GM12878 (cell line): ENCODE results near the gene MSL3. TPM values are rescaled to one million over a fixed set of nuclear protein-coding genes. Genes with fewer than 3 reads are reported as not detected.

Experiments
- ATAC-seq: fragments of 200-7000 bp; cut with Tn5 transposase; 3 replicates; pipeline ENCODE4 v1.9.1; 2020; ENCODE audit warnings: mild to moderate bottlenecking, moderate library complexity
- BruUV-seq: library from RNA; stranded (reverse); fragments of 400-500 nt; replicated peaks from 2 replicates; lab custom pipeline; 2021; lab: Mats Ljungman, UMichigan
- CTCF ChIA-PET: fragments of 300-600 bp; sonication (Branson Sonifier 250); formaldehyde crosslinking; extraction: SDS; loops from one replicate; lab custom pipeline; 2021; ENCODE audit warnings: inconsistent platforms; lab: Yijun Ruan, JAX
- POLR2A ChIA-PET: fragments of 350-600 bp; formaldehyde crosslinking; extraction: SDS; loops from one replicate; lab custom pipeline; 2021; ENCODE audit warnings: inconsistent platforms; lab: Charles Lee
- RAD21 ChIA-PET: fragments of 300-600 bp; sonication (Branson Sonifier 250); formaldehyde crosslinking; loops from one replicate; lab custom pipeline; 2023; ENCODE audit warnings: antibody characterized with exemption; ENCODE audit not compliant: unreplicated experiment; lab: Charles Lee
- SMC1A ChIA-PET: fragments of 300-600 bp; sonication (Branson Sonifier 250); formaldehyde crosslinking; loops from one replicate; lab custom pipeline; 2023; ENCODE audit not compliant: unreplicated experiment, uncharacterized antibody; lab: Charles Lee
- DNase-seq: peaks from one replicate; pipeline ENCODE4 v3.0.0-alpha.2; 2011; ENCODE audit warnings: low read depth, low spot score
- FAIRE-seq: peaks from 3 replicates; lab custom pipeline; 2011; peaks lifted over from hg19 to GRCh38; lab: Jason Lieb, UNC
- H2AFZ ChIP-seq: 2 replicates; pipeline ENCODE4 v1.6.0; 2011; ENCODE audit warnings: low read depth, low read length, control low read depth; ENCODE audit not compliant: control insufficient read depth
- H3K27ac ChIP-seq: 2 replicates; pipeline ENCODE4 v1.5.1; 2011; ENCODE audit warnings: control low read depth; ENCODE audit not compliant: control insufficient read depth, insufficient read depth
- H3K27me3 ChIP-seq, 2 experiments: replicated peaks in 1 of 2; 2 replicates each; pipeline versions ENCODE4 v1.6.0 to v1.6.1; 2011; ENCODE audit warnings: low read length in 1 of 2; ENCODE audit not compliant: control insufficient read depth in 2 of 2, insufficient read depth in 2 of 2
- H3K36me3 ChIP-seq, 2 experiments: 2 replicates each; pipeline ENCODE4 v1.5.1; 2011; ENCODE audit warnings: low read length in 1 of 2; ENCODE audit not compliant: control insufficient read depth in 2 of 2, insufficient read depth in 2 of 2
- H3K4me1 ChIP-seq: 2 replicates; pipeline ENCODE4 v1.6.1; 2011; ENCODE audit warnings: mild to moderate bottlenecking, low read length, moderate library complexity, mixed read lengths; ENCODE audit not compliant: control insufficient read depth, insufficient read depth
- H3K4me2 ChIP-seq: 2 replicates; pipeline ENCODE4 v1.6.0; 2011; ENCODE audit warnings: control low read depth; ENCODE audit not compliant: control insufficient read depth, insufficient read depth
- H3K4me3 ChIP-seq: fragments of 200-600 bp; sonication (generic); 2 replicates; pipeline ENCODE4 v1.5.1; 2016
- H3K79me2 ChIP-seq: 2 replicates; pipeline ENCODE4 v1.6.0; 2011; ENCODE audit warnings: low read length; ENCODE audit not compliant: control insufficient read depth, insufficient read depth
- H3K9ac ChIP-seq: 2 replicates; pipeline ENCODE4 v1.8.0; 2011; ENCODE audit warnings: low read length, control low read depth, mixed read lengths; ENCODE audit not compliant: control insufficient read depth, insufficient read depth
- H3K9me3 ChIP-seq: replicated peaks from 3 replicates; pipeline ENCODE4 v1.5.1; 2011; ENCODE audit warnings: mild to moderate bottlenecking, low read length; ENCODE audit not compliant: control insufficient read depth, insufficient read depth
- H4K20me1 ChIP-seq: 2 replicates; pipeline ENCODE4 v1.6.0; 2011; ENCODE audit not compliant: control insufficient read depth, insufficient read depth
- LARP7 ChIP-seq: fragments of 450-650 bp; IDR thresholded peaks from 2 replicates; pipeline ENCODE4 v1.6.1; 2017; ENCODE audit warnings: mild to moderate bottlenecking
- NFXL1 ChIP-seq: fragments of 450-650 bp; IDR thresholded peaks from 2 replicates; pipeline ENCODE4 v1.6.1; 2017; ENCODE audit warnings: antibody characterized with exemption, mild to moderate bottlenecking, borderline replicate concordance
- POLR2AphosphoS5 ChIP-seq: IDR thresholded peaks from 2 replicates; pipeline ENCODE4 v1.6.1; 2011; ENCODE audit warnings: mild to moderate bottlenecking, low read length, inconsistent platforms
- SIX5 ChIP-seq: IDR thresholded peaks from 2 replicates; pipeline ENCODE4 v1.6.1; 2011; ENCODE audit warnings: mild to moderate bottlenecking, low read depth, low read length, moderate library complexity; ENCODE audit not compliant: severe bottlenecking
- WGBS: methylation state at CpG from one replicate; pipeline ENCODE4 v1.1.6; 2016; ENCODE audit warnings: low lambda C conversion rate; ENCODE audit not compliant: insufficient replicate concordance, insufficient coverage; ENCODE audit errors: missing lambda C conversion rate; 5-methylcytosine and 5-hydroxymethylcytosine counted together
- in situ Hi-C: fragments of 300-500 bp; cut with MboI; formaldehyde crosslinking; loops from 9 replicates; pipeline ENCODE4 v1.14.3; 2018; ENCODE audit warnings: mixed read lengths
- intact Hi-C: fragments of 100-400 bp; cut with micrococcal nuclease; formaldehyde crosslinking; loops from one replicate; pipeline ENCODE4 v1.14.2; 2022; ENCODE audit not compliant: unreplicated experiment
- polyA plus RNA-seq, 11 experiments: library from polyadenylated mRNA; depleted of rRNA in 4 of 11; unstranded in 6 of 11; stranded (reverse) in 5 of 11; fragments of >200 nt; fragmentation: Nextera tagmentation in 4 of 11; fragmentation: Illumina TruSeq in 1 of 11; extraction: Ambion mirVana in 4 of 11; extraction: Trizol in 1 of 11; gene quantifications; 1 replicate in 1 of 11; 2 replicates in 10 of 11; pipeline versions ENCODE4 v1.2.1 to v1.2.3, GENCODE V29; 2011 to 2016; ENCODE audit warnings: inconsistent platforms in 2 of 11, missing spikeins in 2 of 11, low read depth in 1 of 11
- total RNA-seq, 4 experiments: library from RNA; depleted of rRNA in 3 of 4; stranded (reverse); fragments of >200 nt in 3 of 4; fragmentation: Illumina TruSeq in 1 of 4; extraction: Trizol in 1 of 4; gene quantifications; 2 replicates each; pipeline versions ENCODE4 v1.2.1 to v1.2.3, GENCODE V29; 2013 to 2021
- TF ChIP-seq, protein P1 (sequence below): fragments of 450-650 bp; IDR thresholded peaks from 2 replicates; pipeline ENCODE4 v1.6.1; 2018; ENCODE audit warnings: borderline replicate concordance, mild to moderate bottlenecking; ENCODE audit not compliant: partially characterized antibody
- TF ChIP-seq, protein P2 (sequence below): IDR thresholded peaks from 2 replicates; pipeline ENCODE4 v1.6.1; 2011; ENCODE audit warnings: borderline replicate concordance, low read depth, mild to moderate bottlenecking, moderate library complexity, mixed read lengths, low read length; ENCODE audit not compliant: insufficient read depth; ENCODE audit errors: extremely low read length
- TF ChIP-seq, protein P3 (sequence below): fragments of 150-350 bp; IDR thresholded peaks from 2 replicates; pipeline ENCODE4 v1.6.1; 2016; ENCODE audit warnings: low read depth, low read length
- TF ChIP-seq, protein P4 (sequence below): fragments of 450-650 bp; formaldehyde crosslinking; IDR thresholded peaks from 2 replicates; pipeline ENCODE4 v1.4.0; 2022; ENCODE audit warnings: mild to moderate bottlenecking, moderate library complexity
- TF ChIP-seq, protein P5 (sequence below): fragments of 450-650 bp; IDR thresholded peaks from 2 replicates; pipeline ENCODE4 v1.6.1; 2017; ENCODE audit warnings: borderline replicate concordance

MSL3 gene
- total and polyA plus RNA-seq, 10 of the 15 experiments (the other 5 are each of a cell fraction or from before 2014, with no cell fraction given): 28.4 to 438 (median 40.7) TPM

DNA sequence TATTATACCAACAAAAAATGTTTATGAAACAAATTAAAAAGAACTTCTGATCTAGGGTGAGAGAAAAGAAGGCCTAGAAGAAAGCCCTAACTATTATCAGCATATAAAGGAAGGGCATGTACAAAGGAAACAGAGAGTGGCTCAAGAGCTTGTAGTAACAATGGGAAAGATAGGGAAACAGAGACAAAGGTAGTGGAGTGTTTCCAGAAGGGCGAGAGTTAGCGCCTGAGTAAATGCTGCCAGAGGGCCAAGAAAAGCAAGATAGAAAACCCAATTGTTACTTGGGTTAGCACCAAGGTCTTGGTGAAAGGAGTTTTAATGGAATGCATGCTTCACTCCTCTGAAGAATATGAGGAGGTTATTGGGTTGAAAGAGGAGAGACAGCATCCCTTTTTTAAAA lies 16.5 kb upstream of the MSL3 start:
- Histone ChIP-seq H4K20me1 (no peaks in the 10 kb centered on the region), H3K27ac (no peak overlapping the region; the same call in 1 of the 2 replicates), H3K27me3 (no peaks in the 10 kb centered on the region), H3K79me2 (no peaks in the 10 kb centered on the region), H3K4me1 (peaks cover 17% of the 10 kb centered on the region), H3K36me3 (no peaks in the 10 kb centered on the region), H3K9ac (no peak overlapping the region), H3K4me3 (no peak overlapping the region), H3K4me2 (no peak overlapping the region), H2AFZ (no peak overlapping the region), H3K9me3 (peaks cover 2% of the 10 kb centered on the region; the same call in 1 of the 3 replicates)
- no TSS peak for BruUV-seq
- intact Hi-C loops: loop anchor here (2.0 kb wide), 1 partner anchor 23 kb away; no protein-coding TSS in a partner anchor
- no peak for DNase-seq
- 91% methylated on average over 2 of the region's 2 CpGs for WGBS
- SMC1A ChIA-PET: interaction anchor here (0.5 to 3.5 kb wide), 7 partner anchors 11 to 169 kb away, joined by 4 to 36 read pairs (median 13); no protein-coding TSS in a partner anchor
- RAD21 ChIA-PET: interaction anchor here (2.3 to 5.3 kb wide), 4 partner anchors 10 to 51 kb away, joined by 9 to 76 read pairs (median 24); no protein-coding TSS in a partner anchor
- no peak for FAIRE-seq
- in situ Hi-C loops: no loop called here
- no peak for ATAC-seq
- POLR2A ChIA-PET: interaction anchor here (0.8 to 2.5 kb wide), 3 partner anchors 16 to 51 kb away, joined by 3 to 17 read pairs (median 4); partner anchors contain the start of gene MSL3
- CTCF ChIA-PET: interaction anchor here (0.9 to 4.8 kb wide), 6 partner anchors 10 to 200 kb away, joined by 3 to 31 read pairs (median 3); no protein-coding TSS in a partner anchor
- TF ChIP-seq, protein P1, sequence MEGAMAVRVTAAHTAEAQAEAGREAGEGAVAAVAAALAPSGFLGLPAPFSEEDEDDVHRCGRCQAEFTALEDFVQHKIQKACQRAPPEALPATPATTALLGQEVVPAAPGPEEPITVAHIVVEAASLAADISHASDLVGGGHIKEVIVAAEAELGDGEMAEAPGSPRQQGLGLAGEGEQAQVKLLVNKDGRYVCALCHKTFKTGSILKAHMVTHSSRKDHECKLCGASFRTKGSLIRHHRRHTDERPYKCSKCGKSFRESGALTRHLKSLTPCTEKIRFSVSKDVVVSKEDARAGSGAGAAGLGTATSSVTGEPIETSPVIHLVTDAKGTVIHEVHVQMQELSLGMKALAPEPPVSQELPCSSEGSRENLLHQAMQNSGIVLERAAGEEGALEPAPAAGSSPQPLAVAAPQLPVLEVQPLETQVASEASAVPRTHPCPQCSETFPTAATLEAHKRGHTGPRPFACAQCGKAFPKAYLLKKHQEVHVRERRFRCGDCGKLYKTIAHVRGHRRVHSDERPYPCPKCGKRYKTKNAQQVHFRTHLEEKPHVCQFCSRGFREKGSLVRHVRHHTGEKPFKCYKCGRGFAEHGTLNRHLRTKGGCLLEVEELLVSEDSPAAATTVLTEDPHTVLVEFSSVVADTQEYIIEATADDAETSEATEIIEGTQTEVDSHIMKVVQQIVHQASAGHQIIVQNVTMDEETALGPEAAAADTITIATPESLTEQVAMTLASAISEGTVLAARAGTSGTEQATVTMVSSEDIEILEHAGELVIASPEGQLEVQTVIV: no peak
- TF ChIP-seq SIX5: no peak
- TF ChIP-seq, protein P2, sequence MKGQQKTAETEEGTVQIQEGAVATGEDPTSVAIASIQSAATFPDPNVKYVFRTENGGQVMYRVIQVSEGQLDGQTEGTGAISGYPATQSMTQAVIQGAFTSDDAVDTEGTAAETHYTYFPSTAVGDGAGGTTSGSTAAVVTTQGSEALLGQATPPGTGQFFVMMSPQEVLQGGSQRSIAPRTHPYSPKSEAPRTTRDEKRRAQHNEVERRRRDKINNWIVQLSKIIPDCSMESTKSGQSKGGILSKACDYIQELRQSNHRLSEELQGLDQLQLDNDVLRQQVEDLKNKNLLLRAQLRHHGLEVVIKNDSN: no peak
- no peak for TF ChIP-seq NFXL1
- TF ChIP-seq, protein P3, sequence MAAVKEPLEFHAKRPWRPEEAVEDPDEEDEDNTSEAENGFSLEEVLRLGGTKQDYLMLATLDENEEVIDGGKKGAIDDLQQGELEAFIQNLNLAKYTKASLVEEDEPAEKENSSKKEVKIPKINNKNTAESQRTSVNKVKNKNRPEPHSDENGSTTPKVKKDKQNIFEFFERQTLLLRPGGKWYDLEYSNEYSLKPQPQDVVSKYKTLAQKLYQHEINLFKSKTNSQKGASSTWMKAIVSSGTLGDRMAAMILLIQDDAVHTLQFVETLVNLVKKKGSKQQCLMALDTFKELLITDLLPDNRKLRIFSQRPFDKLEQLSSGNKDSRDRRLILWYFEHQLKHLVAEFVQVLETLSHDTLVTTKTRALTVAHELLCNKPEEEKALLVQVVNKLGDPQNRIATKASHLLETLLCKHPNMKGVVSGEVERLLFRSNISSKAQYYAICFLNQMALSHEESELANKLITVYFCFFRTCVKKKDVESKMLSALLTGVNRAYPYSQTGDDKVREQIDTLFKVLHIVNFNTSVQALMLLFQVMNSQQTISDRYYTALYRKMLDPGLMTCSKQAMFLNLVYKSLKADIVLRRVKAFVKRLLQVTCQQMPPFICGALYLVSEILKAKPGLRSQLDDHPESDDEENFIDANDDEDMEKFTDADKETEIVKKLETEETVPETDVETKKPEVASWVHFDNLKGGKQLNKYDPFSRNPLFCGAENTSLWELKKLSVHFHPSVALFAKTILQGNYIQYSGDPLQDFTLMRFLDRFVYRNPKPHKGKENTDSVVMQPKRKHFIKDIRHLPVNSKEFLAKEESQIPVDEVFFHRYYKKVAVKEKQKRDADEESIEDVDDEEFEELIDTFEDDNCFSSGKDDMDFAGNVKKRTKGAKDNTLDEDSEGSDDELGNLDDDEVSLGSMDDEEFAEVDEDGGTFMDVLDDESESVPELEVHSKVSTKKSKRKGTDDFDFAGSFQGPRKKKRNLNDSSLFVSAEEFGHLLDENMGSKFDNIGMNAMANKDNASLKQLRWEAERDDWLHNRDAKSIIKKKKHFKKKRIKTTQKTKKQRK: no peak
- TF ChIP-seq, protein P4, sequence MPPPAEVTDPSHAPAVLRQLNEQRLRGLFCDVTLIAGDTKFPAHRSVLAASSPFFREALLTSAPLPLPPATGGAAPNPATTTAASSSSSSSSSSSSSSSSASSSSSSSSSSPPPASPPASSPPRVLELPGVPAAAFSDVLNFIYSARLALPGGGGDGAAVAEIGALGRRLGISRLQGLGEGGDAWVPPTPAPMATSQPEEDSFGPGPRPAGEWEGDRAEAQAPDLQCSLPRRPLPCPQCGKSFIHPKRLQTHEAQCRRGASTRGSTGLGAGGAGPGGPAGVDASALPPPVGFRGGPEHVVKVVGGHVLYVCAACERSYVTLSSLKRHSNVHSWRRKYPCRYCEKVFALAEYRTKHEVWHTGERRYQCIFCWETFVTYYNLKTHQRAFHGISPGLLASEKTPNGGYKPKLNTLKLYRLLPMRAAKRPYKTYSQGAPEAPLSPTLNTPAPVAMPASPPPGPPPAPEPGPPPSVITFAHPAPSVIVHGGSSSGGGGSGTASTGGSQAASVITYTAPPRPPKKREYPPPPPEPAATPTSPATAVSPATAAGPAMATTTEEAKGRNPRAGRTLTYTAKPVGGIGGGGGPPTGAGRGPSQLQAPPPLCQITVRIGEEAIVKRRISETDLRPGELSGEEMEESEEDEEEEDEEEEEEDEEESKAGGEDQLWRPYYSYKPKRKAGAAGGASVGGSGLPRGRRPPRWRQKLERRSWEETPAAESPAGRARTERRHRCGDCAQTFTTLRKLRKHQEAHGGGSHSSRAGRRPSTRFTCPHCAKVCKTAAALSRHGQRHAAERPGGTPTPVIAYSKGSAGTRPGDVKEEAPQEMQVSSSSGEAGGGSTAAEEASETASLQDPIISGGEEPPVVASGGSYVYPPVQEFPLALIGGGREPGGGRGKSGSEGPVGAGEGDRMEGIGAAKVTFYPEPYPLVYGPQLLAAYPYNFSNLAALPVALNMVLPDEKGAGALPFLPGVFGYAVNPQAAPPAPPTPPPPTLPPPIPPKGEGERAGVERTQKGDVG (CRISPR knock-in tag): no peak
- no peak for TF ChIP-seq LARP7
- TF ChIP-seq, protein P5, sequence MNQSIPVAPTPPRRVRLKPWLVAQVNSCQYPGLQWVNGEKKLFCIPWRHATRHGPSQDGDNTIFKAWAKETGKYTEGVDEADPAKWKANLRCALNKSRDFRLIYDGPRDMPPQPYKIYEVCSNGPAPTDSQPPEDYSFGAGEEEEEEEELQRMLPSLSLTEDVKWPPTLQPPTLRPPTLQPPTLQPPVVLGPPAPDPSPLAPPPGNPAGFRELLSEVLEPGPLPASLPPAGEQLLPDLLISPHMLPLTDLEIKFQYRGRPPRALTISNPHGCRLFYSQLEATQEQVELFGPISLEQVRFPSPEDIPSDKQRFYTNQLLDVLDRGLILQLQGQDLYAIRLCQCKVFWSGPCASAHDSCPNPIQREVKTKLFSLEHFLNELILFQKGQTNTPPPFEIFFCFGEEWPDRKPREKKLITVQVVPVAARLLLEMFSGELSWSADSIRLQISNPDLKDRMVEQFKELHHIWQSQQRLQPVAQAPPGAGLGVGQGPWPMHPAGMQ: no peak
- no peak for TF ChIP-seq POLR2AphosphoS5
